GM21529 (cell line): ENCODE results near the gene DTX4.

ENCODE experiments used
- ATAC-seq: cut with Tn5 transposase; IDR thresholded peaks from one replicate; pipeline ENCODE4 v1.9.1; 2021; ENCODE audit not compliant: unreplicated experiment

Gene DTX4

GRCh38 chr11:59189986-59190385, 18.1 kb downstream of the DTX4 start:
- ATAC-seq = no peak

- ATAC-seq = no peak
Observed at GRCh38 chr11:59191095-59191494, 19.2 kb downstream of the DTX4 start.

DNA sequence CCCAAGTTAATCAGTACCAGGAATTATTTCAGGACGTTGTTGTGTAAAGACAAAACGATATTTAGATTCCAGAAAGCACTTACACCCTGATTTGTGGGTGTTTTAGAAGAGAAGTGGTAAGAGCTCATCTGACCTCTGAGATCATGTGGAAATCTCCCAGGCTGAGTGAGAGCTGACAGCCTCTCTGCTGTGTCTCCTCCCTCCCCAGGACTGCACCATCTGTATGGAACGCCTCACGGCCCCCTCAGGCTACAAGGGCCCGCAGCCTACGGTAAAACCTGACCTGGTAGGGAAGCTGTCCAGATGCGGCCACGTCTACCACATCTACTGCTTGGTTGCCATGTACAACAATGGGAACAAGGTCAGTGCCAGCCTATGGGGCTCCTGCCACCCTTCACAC, 20.0 kb downstream of the DTX4 start:
- no peak for ATAC-seq

DNA sequence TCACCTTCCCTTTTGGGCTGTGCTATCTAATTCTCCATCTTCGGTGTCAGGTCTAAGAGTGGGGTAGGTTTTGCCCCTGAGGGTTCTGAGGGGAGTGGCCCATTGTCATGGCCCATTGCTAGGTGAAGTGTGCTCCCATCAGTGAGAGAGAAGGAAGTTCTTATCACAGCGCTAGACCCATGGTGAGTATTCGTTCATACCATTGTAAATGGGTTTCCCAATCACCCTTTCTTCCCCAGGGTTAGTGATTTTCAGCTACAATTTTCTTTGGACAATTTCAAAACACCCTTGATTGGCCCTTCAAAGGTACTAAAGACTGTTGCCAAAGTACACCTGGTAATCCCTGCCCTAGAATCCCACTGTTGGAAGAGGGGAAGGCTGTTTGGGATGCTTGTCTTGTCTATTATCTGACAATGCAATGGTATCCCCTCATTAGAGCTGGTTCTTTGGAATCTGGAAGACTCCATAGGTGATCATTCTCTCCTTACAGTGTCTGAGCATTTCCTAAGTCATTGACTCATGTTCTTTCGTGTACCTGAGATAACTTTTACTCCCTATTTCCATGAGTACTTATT, 20.6 kb downstream of the DTX4 start:
- ATAC-seq = no peak

- ATAC-seq = no peak
Observed at GRCh38 chr11:59193587-59194130, 21.7 kb downstream of the DTX4 start.

- no peak for ATAC-seq
Observed at GRCh38 chr11:59195586-59195985, 23.7 kb downstream of the DTX4 start.

- ATAC-seq = no peak
Observed at GRCh38 chr11:59196777-59197176, 24.8 kb downstream of the DTX4 start.

- ATAC-seq = no peak
Observed at GRCh38 chr11:59197991-59198390, 26.1 kb downstream of the DTX4 start.

DNA sequence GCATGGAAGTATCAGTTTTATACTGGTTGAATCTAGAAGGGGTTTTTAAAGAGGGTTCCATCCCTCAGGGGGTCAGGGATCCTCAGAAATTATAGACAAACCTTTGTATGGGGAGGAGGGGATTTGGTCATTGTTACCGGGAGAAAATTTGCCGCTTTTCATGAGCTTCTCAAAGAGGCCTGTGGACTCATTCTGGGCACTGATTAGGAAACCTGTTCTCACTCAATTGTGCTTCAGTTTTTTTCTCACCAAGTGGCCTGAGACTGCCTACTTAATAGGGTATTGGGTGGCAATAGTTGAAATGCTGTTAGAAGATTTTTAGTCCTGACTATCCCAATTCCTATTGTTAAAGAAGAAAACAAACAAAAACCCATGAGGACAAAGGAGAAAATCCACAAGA, 26.8 kb downstream of the DTX4 start:
- ATAC-seq = no peak

GRCh38 chr11:59199546-59200422, 27.9 kb downstream of the DTX4 start:
- ATAC-seq = peak; percentile 55

DNA sequence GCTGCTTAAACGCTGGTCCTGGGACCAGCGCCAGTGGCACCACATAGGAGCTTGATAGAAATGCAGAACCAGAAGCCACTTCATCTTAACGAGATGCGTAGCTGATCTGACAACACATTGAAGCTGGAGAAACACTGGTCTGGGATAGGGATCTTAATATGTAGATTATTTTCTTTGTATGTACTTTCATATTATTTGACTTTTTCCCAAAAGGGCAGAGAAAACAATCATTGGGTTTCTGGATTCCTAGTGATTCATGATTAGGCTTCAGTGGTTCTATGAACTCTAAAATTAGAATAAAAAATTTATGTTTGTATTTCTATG, 28.5 kb downstream of the DTX4 start:
- ATAC-seq = no peak

GRCh38 chr11:59201353-59201752, 29.4 kb downstream of the DTX4 start:
- no peak for ATAC-seq

GRCh38 chr11:59204746-59205145, 32.8 kb downstream of the DTX4 start:
- no peak for ATAC-seq

DNA sequence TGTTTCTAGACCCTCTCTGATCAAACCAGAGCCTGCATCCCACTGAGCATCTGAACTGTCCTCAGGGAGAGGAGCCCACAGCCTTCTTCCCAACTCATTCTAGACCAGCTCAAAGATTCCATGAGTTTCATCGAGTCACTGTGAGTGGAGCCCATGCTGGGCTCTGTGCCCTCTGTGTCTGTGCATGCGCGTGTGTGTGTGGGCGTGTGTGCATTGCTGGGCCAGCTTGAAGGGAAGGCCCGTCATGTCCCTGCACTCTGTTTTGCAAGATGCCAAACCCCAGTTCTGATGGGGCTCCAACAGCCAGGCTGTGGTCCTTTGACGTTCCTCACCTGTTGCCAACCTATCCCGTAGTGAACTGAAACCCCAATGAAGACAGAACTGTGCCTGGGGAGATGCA, 33.7 kb downstream of the DTX4 start:
- no peak for ATAC-seq

- ATAC-seq = no peak
Observed at GRCh38 chr11:59206635-59207034, 34.7 kb downstream of the DTX4 start.

DNA sequence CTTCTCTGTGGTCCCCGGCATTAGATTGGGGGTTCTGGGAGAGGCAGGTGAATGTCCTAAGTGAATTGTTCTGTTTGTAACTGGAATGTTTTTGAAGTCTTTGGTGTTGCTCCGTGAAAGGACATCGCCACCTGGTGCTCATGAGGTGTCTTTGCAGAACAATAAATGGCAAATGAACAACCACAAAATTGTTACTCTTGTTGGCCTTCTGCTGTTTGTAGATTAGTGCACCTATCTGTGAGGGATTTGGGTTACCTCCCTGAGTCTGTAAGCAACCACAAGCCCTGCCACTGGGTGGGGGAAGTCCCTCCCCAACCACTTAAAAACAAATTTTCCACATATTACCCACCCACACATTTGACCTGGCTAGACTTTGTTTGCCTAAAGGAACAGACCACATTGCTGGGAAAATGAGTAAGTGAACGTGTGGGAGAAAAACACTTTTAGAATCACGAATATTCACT, 36.1 kb downstream of the DTX4 start:
- peak; percentile 73 for ATAC-seq

DNA sequence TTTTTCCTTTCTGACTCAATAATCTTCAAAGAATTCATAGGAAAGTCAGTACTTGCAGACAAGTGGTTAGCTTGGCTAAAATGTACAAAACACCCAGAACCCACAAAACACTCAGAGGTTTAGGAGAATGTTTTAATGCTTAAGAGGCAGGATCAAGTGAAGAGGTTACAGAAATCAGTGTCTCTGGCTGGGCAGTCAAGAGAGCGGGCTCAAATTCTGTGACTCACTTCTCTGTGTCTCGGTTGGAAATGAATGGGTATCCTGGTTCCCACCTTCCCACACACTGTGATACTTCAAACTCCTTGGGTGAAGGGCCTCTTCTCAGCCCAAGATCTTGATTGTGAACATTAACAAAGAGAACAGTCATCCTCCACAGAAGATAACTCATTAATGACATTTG, 37.0 kb downstream of the DTX4 start:
- ATAC-seq = no peak

- ATAC-seq = no peak
Observed at GRCh38 chr11:59212222-59212621, 40.3 kb downstream of the DTX4 start.

- ATAC-seq = peak; percentile 14
Observed at GRCh38 chr11:59212744-59213631, 41.1 kb downstream of the DTX4 start, which contains the start of gene MPEG1. MPEG1 (minus strand) TSS chr11:59212927; CDS start chr11:59212865, 62 bp downstream.

GRCh38 chr11:59214141-59214893, 42.4 kb downstream of the DTX4 start:
- no peak for ATAC-seq
